DND-41 (cell line): Measurements from ENCODE around the gene CDHR3.

Experiments used
- CTCF ChIP-seq: IDR thresholded peaks from 2 replicates; pipeline ENCODE4 v1.5.1; 2012; ENCODE audit warnings: borderline replicate concordance, low read length, moderate library complexity, mild to moderate bottlenecking; ENCODE audit not compliant: poor library complexity, severe bottlenecking; ENCODE audit errors: extremely low read depth
- EZH2 ChIP-seq: IDR thresholded peaks from 3 replicates; pipeline ENCODE4 v1.6.1; 2012; ENCODE audit warnings: borderline replicate concordance, low read depth, mild to moderate bottlenecking, moderate library complexity, low read length, inconsistent platforms; ENCODE audit not compliant: severe bottlenecking

- no peak for TF ChIP-seq CTCF
- TF ChIP-seq EZH2: no peak
Measured at GRCh38 chr7:106010866-106011265, 47.8 kb downstream of the CDHR3 start.
